Measurements from ENCODE around the gene EPHA1. TPM values are rescaled to one million over a fixed set of nuclear protein-coding genes. Genes with fewer than 3 reads are reported as not detected.
"Not testable (repeated sequence)": the region's sequence is repeated elsewhere in the genome, so short reads cannot be mapped to it uniquely, and the experiment has no call there.

The EPHA1 gene
- total and polyA plus RNA-seq, 5 donors = 0.02 to 0.56 (median 0.46) TPM; not detected in 2

GRCh38 chr7:143402233-143402632 lies 6.4 kb downstream of the EPHA1 start:
- intact Hi-C loops (cut with DNase I) = loop anchor here in 1 of 4 donors (10.0 kb wide), 1 partner anchor 157 kb away; no protein-coding TSS in a partner anchor
- not testable (repeated sequence) for DNase-seq
- 83% methylated on average over 4 of the region's 4 CpGs for WGBS

GRCh38 chr7:143401265-143401664 lies 7.4 kb downstream of the EPHA1 start:
- Histone ChIP-seq H3K9me3 (ENCODE audit: control insufficient read depth, low read length) (no peaks in the 10 kb centered on the region), H3K4me3 (ENCODE audit: low read length) (no peak overlapping the region), H3K4me1 (ENCODE audit: control insufficient read depth, insufficient read depth, low read length) (peaks cover 2% of the 10 kb centered on the region), H3K27ac (ENCODE audit: low read length) (no peak overlapping the region), H3K27me3 (ENCODE audit: control insufficient read depth, insufficient read depth) (no peaks in the 10 kb centered on the region)
- DNase-seq (no peak), ATAC-seq (no peak)
- 87% methylated on average over 12 of the region's 12 CpGs for WGBS
- intact Hi-C loops (cut with DNase I) = loop anchor here in 1 of 4 donors (10.0 kb wide), 1 partner anchor 156 kb away; no protein-coding TSS in a partner anchor

More at GRCh38 chr7:143402233-143402632, 6.4 kb downstream of the EPHA1 start:
- H3K4me1 ChIP-seq (ENCODE audit: control insufficient read depth, insufficient read depth, low read length); ATAC-seq; H3K9me3 ChIP-seq (ENCODE audit: control insufficient read depth, low read length); H3K4me3 ChIP-seq (ENCODE audit: low read length); H3K27ac ChIP-seq (ENCODE audit: low read length); H3K27me3 ChIP-seq (ENCODE audit: control insufficient read depth, insufficient read depth): not testable (repeated sequence)

GRCh38 chr7:143399642-143400041 lies 9.0 kb downstream of the EPHA1 start:
- Histone ChIP-seq H3K4me3 (ENCODE audit: low read length) (no peak overlapping the region), H3K27ac (ENCODE audit: low read length) (no peak overlapping the region), H3K4me1 (ENCODE audit: control insufficient read depth, insufficient read depth, low read length) (peaks cover 11% of the 10 kb centered on the region), H3K27me3 (ENCODE audit: control insufficient read depth, insufficient read depth) (no peaks in the 10 kb centered on the region), H3K9me3 (ENCODE audit: control insufficient read depth, low read length) (no peaks in the 10 kb centered on the region)
- intact Hi-C loops (cut with DNase I) = loop anchor here in 1 of 4 donors (10.0 kb wide), 1 partner anchor 155 kb away; no protein-coding TSS in a partner anchor
- ATAC-seq (no peak), DNase-seq (no peak)
- 93% methylated on average over 20 of the region's 20 CpGs for WGBS

- H3K4me1 ChIP-seq (ENCODE audit: control insufficient read depth, insufficient read depth, low read length) = peaks cover 11% of the 10 kb centered on the region
- H3K4me3 ChIP-seq (ENCODE audit: low read length) = no peak overlapping the region
- H3K27ac ChIP-seq (ENCODE audit: low read length) = no peak overlapping the region
- intact Hi-C loops (cut with DNase I) = no loop called here
- WGBS = 90% methylated on average over 8 of the region's 8 CpGs
- DNase-seq (peak in 1 of 3 donors; percentile 53), ATAC-seq (no peak)
- no peaks in the 10 kb centered on the region for H3K27me3 ChIP-seq (ENCODE audit: control insufficient read depth, insufficient read depth)
- H3K9me3 ChIP-seq (ENCODE audit: control insufficient read depth, low read length) = no peaks in the 10 kb centered on the region
Measured at GRCh38 chr7:143399151-143399550, 9.5 kb downstream of the EPHA1 start.

- WGBS = 95% methylated on average over 14 of the region's 14 CpGs
- no peak overlapping the region for H3K4me3 ChIP-seq (ENCODE audit: low read length)
- ATAC-seq (no peak), DNase-seq (peak in 1 of 3 donors; percentile 48)
- H3K9me3 ChIP-seq (ENCODE audit: control insufficient read depth, low read length) = no peaks in the 10 kb centered on the region
- intact Hi-C loops (cut with DNase I) = no loop called here
- no peak overlapping the region for H3K27ac ChIP-seq (ENCODE audit: low read length)
- H3K27me3 ChIP-seq (ENCODE audit: control insufficient read depth, insufficient read depth) = no peaks in the 10 kb centered on the region
- peaks cover 12% of the 10 kb centered on the region for H3K4me1 ChIP-seq (ENCODE audit: control insufficient read depth, insufficient read depth, low read length)
Measured at GRCh38 chr7:143398616-143399015, 10.0 kb downstream of the EPHA1 start.

GRCh38 chr7:143397710-143398530 lies 10.7 kb downstream of the EPHA1 start:
- 91% methylated on average over 16 of the region's 16 CpGs for WGBS
- H3K27ac ChIP-seq (ENCODE audit: low read length) = no peak overlapping the region
- no peaks in the 10 kb centered on the region for H3K9me3 ChIP-seq (ENCODE audit: control insufficient read depth, low read length)
- ATAC-seq (no peak), DNase-seq (no peak)
- intact Hi-C loops (cut with DNase I) = no loop called here
- peaks cover 17% of the 10 kb centered on the region for H3K4me1 ChIP-seq (ENCODE audit: control insufficient read depth, insufficient read depth, low read length)
- H3K4me3 ChIP-seq (ENCODE audit: low read length) = no peak overlapping the region
- no peaks in the 10 kb centered on the region for H3K27me3 ChIP-seq (ENCODE audit: control insufficient read depth, insufficient read depth)

GRCh38 chr7:143396625-143397556 lies 11.8 kb downstream of the EPHA1 start:
- ATAC-seq = no peak
- WGBS = 88% methylated on average over 28 of the region's 28 CpGs
- intact Hi-C loops (cut with DNase I) = no loop called here

GRCh38 chr7:143396182-143396581 lies 12.5 kb downstream of the EPHA1 start:
- DNase-seq = no peak
- H3K27ac ChIP-seq (ENCODE audit: low read length) = no peak overlapping the region
- intact Hi-C loops (cut with DNase I) = no loop called here
- H3K27me3 ChIP-seq (ENCODE audit: control insufficient read depth, insufficient read depth) = no peaks in the 10 kb centered on the region
- peaks cover 25% of the 10 kb centered on the region for H3K4me1 ChIP-seq (ENCODE audit: control insufficient read depth, insufficient read depth, low read length)
- ATAC-seq = no peak
- H3K4me3 ChIP-seq (ENCODE audit: low read length) = no peak overlapping the region
- H3K9me3 ChIP-seq (ENCODE audit: control insufficient read depth, low read length) = no peaks in the 10 kb centered on the region
- 84% methylated on average over 7 of the region's 7 CpGs for WGBS

More at GRCh38 chr7:143396625-143397556, 11.8 kb downstream of the EPHA1 start:
- peaks cover 20% of the 10 kb centered on the region for H3K4me1 ChIP-seq (ENCODE audit: control insufficient read depth, insufficient read depth, low read length)
- peak in 2 of 3 donors; percentile 51 to 82 for DNase-seq
- H3K4me3 ChIP-seq (ENCODE audit: low read length) = no peak overlapping the region
- H3K27me3 ChIP-seq (ENCODE audit: control insufficient read depth, insufficient read depth) = no peaks in the 10 kb centered on the region
- no peaks in the 10 kb centered on the region for H3K9me3 ChIP-seq (ENCODE audit: control insufficient read depth, low read length)
- no peak overlapping the region for H3K27ac ChIP-seq (ENCODE audit: low read length)

GRCh38 chr7:143395187-143396149 lies 13.2 kb downstream of the EPHA1 start:
- ATAC-seq (peak; percentile 3 to 53), DNase-seq (peak in 2 of 3 donors; percentile 41 to 67)
- intact Hi-C loops (cut with DNase I) = no loop called here
- no peaks in the 10 kb centered on the region for H3K9me3 ChIP-seq (ENCODE audit: control insufficient read depth, low read length)
- 46% methylated on average over 21 of the region's 21 CpGs for WGBS
- H3K27ac ChIP-seq (ENCODE audit: low read length) = no peak overlapping the region
- no peak overlapping the region for H3K4me3 ChIP-seq (ENCODE audit: low read length)
- no peaks in the 10 kb centered on the region for H3K27me3 ChIP-seq (ENCODE audit: control insufficient read depth, insufficient read depth)
- peaks cover 25% of the 10 kb centered on the region for H3K4me1 ChIP-seq (ENCODE audit: control insufficient read depth, insufficient read depth, low read length)

- 82% methylated on average over 6 of the region's 6 CpGs for WGBS
- Histone ChIP-seq H3K27ac (ENCODE audit: low read length) (no peak overlapping the region), H3K4me1 (ENCODE audit: control insufficient read depth, insufficient read depth, low read length) (peaks cover 25% of the 10 kb centered on the region), H3K9me3 (ENCODE audit: control insufficient read depth, low read length) (no peaks in the 10 kb centered on the region), H3K4me3 (ENCODE audit: low read length) (no peak overlapping the region), H3K27me3 (ENCODE audit: control insufficient read depth, insufficient read depth) (no peaks in the 10 kb centered on the region)
- ATAC-seq (no peak), DNase-seq (no peak)
- intact Hi-C loops (cut with DNase I) = no loop called here
Measured at GRCh38 chr7:143394777-143395176, 13.9 kb downstream of the EPHA1 start.
